ENCODE data around the gene NXN.
"Not testable (repeated sequence)": the region's sequence is repeated elsewhere in the genome, so short reads cannot be mapped to it uniquely, and the experiment has no call there.

Gene NXN

GRCh38 chr17:814371-814770 is 165.2 kb downstream of the NXN start:
- DNase-seq = no peak

- DNase-seq = no peak
These were observed 166.9 kb downstream of the NXN start for GRCh38 chr17:812638-813204.

DNA sequence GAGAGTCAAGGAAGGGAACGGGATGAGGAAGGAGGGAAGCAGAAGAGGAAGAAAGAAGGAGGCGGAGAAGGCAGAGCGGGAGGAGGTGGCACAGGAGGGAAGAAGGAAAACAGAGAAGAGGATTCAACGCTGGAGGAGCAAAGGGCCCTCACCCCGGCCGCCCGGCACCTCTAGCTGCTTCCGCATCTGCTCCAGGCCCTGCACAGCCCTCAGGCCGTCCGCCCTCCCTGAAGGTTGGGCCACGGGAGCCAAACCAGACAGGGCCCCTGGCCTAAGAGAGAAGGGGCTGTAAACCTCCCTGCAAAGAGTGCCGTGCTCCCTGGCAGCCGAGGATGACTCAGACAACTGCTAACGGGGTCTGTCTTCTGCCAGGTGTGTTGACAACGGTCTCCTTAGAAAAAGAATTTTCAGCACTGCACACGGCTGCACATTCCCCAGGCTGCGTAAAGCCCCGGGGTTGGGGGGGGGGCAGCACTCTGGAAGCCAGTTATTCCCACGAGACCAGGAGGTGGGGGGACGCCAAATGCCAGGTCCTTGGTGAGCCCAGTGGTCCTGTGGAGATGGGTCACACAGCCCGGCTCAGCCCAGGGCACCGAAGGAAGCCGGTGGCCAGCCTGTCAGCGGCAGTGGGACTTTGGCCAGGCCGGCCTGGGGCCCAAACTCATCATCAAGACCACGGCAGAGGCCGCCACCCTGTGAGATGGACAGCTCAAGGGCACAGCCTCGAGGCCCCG is 168.4 kb downstream of the NXN start:
- DNase-seq = no peak

- no peak for DNase-seq
These were observed 171.9 kb downstream of the NXN start for GRCh38 chr17:807523-808294.

- DNase-seq = no peak
These were observed 172.6 kb downstream of the NXN start for GRCh38 chr17:806781-807522.

- DNase-seq = no peak
These were observed 173.2 kb downstream of the NXN start for GRCh38 chr17:806346-806745.

- DNase-seq = not testable (repeated sequence)
These were observed 173.7 kb downstream of the NXN start for GRCh38 chr17:805886-806285.

DNA sequence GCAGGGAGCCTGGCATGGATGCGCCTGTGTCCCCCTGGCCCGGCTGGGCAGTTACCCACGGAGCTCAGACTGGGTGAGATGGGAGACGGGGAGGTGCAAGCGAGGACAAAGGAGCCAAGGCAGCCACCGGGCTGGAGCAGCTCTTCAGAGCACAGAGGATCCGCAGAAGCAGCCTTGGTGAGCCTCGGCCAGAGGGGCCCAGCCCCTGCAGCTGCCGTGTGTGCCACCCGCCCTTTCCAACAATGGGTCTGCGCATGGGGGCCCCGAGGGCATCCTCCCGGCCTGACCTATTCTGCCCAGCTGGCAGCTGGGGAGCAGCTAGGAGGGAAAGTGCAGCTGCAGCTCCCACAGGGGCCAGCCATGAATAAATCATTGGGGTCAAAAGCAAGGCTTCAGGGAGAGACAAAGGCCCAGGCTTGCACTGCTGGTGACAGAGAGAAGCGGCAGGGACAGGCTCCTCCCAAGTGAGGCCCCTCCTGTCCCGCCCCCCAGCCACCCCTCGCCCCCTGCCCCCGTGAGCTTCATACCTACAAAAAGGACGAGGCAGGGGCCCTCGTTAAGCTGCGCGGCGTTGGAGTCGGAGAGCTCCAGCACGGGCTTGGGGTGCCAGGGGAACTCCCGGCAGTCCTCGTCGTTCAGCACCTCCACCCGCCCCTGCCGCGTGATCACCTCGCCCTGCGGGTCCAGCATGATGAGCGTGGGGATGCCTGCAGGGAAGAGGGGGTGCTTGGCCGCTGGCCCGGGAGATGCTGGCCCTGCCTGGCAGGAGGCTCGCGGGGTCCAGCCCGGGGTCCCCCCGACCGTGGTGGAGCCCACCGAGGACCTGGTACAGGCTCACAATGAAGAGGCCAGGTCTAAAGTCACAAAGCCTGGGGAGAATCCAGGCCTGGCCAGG is 174.8 kb downstream of the NXN start:
- DNase-seq = no peak

DNA sequence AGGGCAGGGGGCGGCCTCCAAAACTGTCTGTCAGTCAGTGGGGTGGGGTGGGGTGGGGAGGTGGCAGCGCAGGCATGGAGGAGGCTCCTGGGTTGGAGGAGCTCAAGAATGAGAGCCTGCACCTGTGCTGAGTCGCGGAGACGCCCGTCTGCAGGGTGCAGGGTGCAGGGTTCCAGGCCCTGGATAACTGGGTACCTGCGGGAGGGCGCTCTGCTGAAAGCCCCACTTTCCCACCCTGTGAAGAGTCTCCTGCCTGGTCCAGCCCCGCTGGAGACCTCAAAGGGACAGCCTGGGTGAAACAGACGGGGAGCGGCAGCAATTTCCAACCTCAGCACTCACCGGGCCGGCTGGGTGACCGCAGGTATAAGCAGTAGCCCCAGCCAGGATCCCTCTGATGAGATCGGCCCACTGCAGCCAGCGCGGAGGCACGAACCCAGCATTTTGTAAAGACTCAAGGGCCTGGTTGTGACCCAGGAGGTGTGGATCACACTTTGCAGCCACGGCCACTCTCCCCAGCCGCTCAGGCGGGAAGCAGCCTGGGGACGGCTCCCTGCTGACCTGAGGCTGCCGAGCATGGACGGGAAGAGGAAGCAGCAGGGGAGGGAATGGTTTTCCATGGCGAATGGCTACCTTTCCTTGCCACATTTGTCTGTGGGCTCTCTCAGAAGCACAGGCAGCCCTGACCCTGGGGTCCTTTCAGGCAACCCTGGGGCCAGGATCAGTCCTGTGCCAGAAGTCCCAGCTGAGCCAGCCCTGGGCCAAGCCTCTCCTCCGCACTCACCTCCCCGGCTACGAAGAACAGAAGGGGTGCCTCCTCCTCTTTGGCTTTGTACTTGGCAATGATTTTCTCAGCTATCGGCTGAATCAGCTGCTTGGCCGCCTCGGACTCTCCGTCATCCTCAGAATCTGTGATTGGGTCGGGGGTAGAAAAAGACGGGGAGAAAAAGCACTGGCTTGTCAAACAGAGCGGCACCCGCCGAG is 176.4 kb downstream of the NXN start:
- no peak for DNase-seq

DNA sequence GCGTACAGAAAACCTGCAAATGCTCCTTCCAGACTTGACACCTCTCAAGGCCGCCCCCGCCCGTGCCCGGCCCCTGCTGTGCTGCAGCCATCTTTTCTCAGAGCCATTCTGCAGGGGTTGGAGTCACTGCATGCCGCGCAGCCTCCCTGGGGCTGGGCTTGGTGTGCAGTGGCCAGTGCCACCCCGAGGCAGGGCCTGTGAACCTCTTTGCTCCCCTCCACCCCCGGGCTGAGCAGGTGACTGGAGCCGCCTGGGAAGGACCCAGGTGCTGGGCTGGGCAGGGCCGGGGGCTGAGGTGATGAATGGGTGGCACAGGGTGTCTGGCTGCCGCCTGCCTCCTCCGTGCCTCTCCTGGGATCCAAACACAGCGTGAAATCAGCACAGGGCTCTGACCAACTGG is 177.1 kb downstream of the NXN start:
- DNase-seq = no peak

- no peak for DNase-seq
These were observed 177.9 kb downstream of the NXN start for GRCh38 chr17:801660-802059.

GRCh38 chr17:800446-801242 is 178.9 kb downstream of the NXN start:
- DNase-seq = no peak

DNA sequence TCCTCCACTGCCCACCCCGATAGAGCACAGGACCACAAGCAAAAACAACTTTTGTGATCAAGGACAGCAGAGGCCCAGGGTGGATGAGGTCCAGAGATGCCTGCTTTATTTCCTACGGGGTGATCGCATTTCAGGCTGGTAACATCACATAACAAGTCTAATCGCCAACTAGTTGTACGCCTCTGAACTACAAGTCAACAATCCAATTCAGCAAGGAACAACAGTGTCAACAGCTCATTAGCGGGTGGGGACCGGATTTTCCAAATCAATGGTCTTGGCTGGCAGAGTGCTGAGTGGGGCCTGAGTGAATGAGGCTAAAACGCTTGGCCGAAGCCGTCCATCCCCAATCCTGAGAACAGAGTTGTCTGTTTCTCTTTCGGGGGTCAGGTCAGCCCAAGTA is 180.3 kb downstream of the NXN start:
- no peak for DNase-seq

GRCh38 chr17:798246-798645 is 181.3 kb downstream of the NXN start:
- DNase-seq = no peak

DNA sequence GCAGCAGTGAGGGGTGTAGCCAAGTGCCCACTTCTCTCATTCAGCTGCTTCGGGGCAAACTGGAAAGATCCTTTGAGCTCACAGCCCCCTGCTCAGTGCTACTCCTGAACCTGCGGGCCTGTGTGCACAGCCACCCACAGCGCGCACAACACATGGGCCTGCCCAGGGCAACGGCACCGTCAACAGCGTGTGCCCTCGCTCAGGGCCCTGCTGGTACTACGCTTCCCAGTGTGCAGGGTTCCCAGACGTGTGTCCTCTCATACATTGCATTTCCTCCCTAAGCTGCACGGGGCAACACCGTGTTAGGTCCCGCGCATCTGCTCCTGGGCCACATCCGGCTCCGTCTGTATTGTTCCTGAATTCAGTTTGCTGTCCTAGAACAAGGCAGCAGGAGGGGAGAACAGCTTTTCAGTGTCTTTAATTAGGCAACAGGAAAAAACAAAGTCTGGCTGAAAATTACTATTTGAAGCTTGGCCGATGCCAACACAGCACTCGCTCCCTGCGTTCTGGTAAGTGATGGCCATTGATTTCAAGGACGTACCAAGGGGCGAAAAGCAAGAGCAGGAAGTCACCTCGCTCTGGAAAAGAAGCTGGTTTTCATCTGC is 182.2 kb downstream of the NXN start:
- no peak for DNase-seq

- no peak for DNase-seq
These were observed 183.0 kb downstream of the NXN start for GRCh38 chr17:796609-797008.

GRCh38 chr17:795721-796120 is 183.9 kb downstream of the NXN start:
- no peak for DNase-seq

GRCh38 chr17:795276-795675 is 184.3 kb downstream of the NXN start:
- DNase-seq = no peak

- DNase-seq = no peak
These were observed 184.7 kb downstream of the NXN start for GRCh38 chr17:794876-795275.

DNA sequence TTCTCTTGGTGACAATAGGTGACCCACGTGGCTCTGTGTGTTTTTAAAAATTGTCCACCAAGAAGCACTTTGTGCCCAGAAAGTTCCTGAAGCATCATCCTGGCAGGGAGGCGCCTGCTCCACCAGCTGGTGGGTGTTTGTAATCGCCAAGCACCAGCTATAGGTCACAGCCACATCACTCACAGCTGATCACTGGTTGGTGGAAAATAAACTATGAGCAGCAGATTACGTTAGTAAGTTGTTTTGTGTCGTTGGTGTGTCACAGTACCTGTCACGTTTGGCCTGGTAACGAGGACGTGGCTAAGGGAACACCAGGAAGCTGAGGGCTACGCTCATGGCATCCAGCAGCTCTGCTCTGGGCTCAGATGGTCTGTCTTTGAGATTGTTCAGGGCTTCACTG is 187.3 kb downstream of the NXN start:
- no peak for DNase-seq

All from NCI-H510A treated with DMSO at 0.1 percent for 48 hours (cell line).